Activated CD4-positive, alpha-beta T cell treated with anti-CD3 and anti-CD28 coated beads, Interleukin-2, amount 50 U/mL, for 16 hours (primary cell): ENCODE results near the gene ENDOU.

Experiments used
- DNase-seq: peaks from one replicate; pipeline ENCODE4 v3.0.0-alpha.2; 2020

Gene ENDOU

DNA sequence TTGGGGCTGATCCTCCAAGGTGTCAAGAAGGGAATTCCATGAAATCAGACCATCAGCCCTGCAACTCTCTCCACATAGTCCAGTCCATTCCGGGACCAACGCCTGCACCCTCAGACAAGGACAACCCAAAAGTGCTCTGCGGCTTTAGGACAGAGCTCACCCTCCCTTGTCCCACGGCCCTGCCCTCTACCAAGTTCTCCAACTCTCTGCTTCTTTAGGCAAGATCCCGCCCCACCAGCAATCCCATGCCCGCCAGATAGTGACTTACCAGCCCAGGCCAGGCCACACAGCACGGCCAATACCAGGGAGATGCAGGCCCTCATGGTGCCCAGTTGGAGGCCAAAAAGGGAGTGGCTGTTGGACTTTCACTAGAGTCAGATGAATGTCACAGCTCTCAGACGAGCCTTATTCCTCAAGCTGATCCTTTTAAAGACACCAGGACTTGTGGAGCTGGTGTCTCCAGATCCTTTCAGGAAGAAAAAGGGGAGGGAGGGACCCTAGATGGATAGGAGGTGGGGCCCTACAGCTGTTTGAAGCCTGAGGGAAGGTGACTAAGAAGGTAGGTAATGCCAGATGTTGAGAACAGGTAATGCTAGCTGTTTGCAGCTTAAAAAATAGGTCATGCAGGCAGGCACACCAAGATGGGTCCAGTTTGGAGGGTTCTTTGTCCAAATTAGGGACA, at the start of gene ENDOU:
TSS of gene ENDOU (minus strand) at position 400 of the 682 bp plus-strand sequence. CDS start at position 323, 77 bp downstream.
- no peak for DNase-seq

DNA sequence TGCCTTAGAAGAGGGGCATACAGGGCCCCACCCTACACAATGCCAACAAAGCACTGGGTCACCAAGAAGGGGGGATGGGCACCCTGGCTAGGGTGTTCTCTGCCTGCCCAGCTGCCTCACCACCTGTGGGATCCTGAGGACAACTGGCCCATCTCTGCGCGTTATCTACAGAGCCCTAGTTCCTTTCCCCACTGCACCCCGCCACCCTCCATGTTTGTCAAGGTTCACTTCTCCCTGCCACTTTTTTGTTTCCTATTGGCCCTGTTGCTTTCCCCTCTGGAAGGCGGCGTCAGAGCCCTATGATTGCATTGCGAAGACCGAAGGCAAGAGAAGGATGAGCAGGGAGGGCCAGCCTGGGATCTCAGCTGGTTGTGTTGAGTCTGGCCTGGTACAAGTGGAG, 49.4 kb upstream of the ENDOU start:
- DNase-seq: no peak

DNA sequence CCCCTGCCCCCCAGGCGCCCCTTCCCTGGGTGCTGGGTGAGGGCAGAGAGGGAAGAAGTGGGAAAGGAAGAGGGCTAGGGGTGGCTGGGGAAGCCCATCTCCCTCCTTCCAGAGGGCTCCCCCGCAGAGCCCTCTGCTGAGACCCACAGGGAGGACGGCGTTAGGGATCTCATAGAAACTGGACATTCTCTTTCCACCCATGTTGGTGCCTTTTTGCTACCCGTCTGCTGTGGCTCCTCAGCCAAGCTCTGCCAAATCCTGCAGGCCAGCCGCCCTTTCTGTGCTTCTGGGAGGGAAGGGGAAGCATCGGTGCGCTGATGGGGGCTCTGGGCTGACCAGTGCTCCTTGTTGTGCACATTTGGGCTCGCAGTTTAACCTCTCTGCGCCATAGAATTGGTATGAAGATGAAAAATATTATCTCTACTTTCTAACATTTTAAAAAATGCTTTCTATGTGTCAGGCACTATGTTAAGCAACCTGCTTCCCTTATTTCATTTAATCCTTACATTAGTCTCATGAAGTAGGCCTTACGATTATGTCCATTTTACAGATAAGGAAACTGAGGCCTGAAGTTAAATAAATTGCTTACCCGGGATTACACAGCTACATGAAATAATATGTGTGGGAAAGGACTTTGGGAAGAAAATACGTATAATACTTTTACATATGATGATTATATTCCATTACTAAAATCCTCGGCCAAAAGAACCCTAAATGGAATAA, 48.7 kb upstream of the ENDOU start:
- DNase-seq: no peak

GRCh38 chr12:47773062-47773857, 48.0 kb upstream of the ENDOU start, which contains the start of gene SLC48A1:
TSS of gene SLC48A1 (plus strand) at chr12:47773238. CDS start at chr12:47773305, 67 bp downstream.
- peak; percentile 70 for DNase-seq

DNA sequence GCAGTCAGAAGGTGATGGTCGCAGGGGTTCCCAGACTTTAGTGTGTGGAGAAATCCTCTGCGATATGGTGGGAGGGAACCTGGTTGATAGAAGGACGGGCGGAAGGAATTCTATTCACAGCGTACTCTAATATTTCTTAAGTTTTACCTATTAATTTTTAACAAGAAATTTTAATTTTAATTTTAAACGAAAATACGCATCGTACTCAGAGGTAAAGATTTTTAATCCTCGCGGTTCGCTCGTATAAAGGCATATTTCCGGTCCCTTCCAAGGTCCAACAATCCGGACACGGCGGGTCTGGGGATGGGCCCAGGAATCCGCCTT, 47.4 kb upstream of the ENDOU start:
- DNase-seq: no peak

DNA sequence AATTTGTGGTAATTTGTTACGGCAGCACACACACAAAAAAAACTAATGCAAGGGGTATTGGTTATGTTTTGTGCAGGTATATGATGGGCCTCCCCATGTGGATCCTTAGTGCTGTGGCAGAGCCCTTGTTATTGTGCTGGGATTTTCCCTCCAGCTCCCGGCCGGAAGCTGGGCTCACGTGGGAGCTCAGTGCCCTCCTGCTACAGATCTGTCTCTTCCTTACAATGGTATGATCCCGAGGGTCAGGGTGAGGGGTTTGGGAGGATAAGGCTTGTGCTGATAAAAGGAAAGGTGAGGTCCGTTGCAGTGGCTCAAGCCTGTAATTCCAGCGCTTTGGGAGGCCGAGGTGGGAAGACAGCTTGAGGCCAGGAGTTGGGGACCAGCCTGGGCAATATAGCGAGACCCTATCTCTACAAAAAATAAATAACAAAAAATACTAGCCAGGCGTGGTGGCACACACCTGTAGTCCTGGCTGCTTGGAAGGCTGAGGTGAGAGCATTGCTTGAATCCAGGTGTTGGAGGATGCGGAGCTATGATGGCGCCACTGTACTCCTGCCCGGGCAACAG, 46.9 kb upstream of the ENDOU start:
- no peak for DNase-seq

DNA sequence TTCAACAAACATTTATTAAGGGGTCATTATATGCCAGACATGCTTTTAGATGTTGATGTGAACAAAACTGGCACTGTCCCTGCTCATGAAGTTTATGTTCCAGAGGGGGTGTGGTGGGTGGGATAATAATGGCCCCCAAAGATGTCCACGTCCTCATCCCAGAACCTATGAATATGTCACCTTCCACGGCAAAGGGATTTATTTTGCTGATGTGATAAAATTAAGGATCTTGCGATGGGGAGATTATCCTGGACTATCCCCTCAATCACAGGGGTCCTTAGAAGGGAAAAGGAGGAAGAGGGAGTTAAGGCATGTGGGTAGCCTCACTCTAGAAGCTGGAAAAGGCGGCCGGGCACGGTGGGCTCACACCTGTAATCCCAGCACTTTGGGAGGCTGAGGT, 46.0 kb upstream of the ENDOU start:
- DNase-seq: no peak

GRCh38 chr12:47770086-47770726, 44.9 kb upstream of the ENDOU start:
- no peak for DNase-seq

DNA sequence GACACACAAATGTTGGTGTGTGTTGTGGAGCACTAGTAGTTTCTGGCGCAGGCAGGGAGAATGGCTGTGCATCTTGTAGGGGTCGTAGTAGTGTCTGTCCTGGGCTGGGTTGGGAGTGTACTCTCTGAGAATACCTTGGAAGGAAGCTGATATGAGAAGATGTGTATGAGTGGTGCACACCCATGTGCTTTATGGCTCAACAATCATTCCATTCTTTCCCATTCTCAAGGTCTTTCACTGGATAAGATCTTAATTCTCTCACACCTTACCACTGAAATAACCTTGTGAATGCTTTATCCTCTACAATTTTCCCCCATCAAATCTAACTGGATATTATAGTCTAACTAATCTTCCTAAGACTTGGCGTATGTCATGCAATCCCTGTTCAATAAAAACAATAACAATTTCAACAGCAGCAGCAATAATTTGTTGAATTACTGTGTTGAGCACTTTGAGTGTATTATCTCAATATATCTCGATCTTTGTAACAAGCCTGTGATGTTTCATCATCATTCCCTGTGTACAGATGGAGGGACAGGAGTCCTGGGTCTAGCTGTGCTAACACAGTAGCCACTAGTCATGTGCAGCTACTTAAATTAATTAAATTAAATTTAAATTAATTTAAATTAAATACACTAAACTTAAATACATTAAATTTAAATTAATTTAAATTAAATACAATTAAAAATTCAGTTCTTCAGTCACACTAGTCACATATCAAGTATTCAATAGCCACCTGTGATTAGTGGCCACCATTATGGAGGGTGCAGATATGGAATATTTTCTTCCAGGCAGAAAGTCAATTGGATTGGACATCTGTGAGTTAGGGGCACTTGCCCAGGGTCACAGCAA, 44.2 kb upstream of the ENDOU start:
- no peak for DNase-seq

DNA sequence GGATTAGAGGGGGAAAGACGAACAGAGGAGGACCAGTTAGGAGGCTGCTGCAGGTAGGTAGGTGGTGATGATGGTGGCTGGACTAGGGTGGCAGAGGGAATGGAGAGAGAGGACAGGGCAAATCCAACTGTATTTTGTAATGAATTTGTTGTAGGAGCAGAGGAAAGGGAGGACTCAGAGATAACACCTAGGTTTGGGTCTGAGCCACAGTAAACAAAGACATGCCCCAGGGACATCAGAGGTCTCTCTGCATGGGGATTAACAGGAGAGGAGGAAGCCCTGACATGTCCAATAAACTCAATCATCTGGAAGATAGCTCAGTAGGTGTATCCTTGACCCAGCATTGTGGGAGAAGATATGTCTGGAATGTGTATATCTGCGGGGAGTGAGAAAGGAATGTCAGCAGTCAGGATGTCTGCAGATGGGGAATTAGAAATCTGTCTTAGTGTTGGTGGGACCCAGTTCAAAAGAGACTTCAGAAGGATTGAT, 43.1 kb upstream of the ENDOU start:
- DNase-seq: no peak

DNA sequence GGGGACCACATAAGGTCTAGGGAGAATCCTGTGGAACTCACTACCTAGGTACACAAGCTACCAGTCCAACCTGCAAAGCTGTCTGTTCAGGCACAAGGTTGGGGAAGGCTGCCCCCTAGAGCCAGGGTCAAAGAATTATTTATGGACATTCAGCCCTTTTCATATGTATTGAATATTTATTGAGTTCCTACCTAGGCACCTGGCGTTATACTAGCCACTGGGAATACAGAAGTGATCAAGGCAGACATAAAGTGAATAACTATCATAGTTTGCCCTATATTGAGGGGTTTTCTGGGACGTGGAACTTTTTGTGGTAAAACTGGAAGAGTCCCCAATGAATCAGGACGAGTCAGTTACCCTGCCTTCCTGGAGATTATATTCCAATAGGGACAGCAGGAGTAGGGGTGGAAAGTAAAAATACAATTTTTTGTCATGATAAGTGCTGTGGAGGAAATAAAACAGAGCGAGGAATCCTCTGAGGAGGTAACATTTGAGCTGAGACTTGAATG, 42.0 kb upstream of the ENDOU start:
- peak; percentile 74 for DNase-seq

DNA sequence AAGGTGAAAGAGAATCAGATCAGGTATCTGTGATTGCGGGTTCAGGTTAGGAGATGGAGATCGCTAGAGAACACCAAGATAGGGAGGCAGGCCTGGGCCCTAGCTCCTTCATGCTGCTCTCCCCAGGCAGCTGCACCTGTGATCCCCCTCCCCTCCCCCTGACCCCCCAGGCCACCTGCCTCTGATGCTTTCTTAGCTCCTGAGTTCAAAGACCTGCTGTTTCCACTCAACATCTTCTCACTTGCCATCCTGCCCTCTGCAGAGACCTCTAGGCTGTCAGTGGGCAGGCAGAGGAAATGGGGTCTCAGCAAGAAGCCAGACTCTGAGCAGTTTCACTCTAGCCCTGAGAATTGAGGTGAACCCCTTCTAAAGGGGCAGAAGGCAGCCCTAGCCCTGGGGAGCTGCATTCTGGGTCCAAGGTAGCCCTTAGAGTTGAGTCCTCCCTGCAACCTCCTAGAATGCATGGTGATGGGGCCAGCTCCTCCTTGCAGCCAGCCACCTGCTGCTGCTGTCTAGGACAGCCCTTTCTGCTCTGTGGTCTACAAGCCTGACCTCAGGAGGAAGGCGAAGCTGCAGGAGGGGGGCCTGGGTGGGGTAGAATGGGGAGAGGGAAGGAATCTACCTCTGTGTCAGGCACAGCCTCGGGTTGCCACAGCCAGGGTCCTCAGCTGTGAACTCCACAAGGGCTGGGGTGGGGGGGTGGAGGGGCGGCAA, 41.4 kb upstream of the ENDOU start:
- DNase-seq: no peak

DNA sequence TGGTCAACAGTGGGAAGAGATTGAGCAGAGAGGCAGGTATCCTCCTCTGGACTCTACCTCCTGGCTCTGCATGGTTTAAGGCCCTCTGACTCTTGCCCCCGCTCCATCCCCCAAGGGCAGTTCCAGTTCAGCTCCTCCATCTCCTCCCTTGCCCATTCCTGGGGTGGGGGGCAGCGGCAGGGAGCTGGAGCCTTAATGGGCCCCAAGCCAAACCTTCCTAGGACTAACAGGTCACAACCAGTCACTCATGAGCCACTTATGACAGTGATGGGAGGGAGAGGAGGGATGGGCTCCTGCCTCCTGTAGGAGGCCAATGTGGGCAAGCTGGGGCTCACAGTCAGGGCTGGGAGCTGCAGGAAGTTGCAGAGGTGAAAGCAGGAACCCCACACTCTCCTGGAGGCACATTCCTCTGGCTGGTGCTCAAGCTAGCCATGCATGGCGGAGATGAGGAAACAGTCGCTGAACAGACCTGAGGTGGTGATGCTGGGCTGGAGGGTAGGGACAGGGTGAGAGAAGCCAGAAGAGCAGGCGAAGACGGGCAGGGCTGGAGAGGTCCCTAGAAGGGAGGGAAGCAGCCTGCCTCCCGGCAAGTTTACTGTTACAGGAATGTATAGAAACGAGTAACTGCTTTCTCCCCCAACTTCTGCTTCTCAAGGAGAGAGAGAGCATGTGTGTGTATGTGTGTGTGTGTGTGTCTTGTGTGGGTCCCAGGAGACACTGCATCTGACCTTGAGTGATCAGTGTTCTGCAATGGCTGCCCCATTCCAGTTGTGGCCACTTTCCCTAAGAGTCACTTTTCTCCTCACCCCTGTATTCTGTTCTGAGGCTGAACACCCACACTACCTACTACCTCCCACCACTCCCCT, 38.4 kb upstream of the ENDOU start:
- DNase-seq: no peak

DNA sequence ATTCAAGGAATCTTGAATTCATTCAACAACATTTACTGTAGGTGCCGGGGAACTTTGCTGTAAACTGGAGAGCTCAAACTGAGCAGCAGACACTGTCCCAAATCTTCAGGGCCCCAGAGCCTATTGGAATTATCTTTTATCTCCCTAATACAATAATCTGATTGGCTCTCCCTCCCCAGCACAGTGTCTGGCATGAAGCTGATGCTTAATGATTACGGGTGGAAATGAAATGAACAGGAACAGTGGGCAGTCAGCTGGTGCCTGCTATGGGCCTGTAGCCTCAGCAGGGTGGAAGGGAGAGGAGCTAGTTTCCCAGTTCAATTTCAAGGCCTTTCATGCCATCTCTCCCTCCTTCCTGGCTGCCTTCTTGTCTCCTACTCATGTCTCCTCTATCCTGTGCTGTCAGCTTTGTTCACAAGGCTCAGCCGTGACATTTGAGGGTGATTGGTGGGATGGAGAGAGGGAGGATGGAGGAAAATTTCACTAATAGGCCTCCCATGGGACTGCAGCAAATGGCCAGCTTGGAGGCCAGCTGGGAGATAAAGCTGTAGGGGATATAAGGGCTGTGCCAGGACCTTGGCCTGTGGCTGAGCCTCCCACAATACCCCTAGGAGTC, 37.7 kb upstream of the ENDOU start:
- no peak for DNase-seq

- peak; percentile 72 for DNase-seq
These were observed 33.8 kb upstream of the ENDOU start, which contains the start of gene RAPGEF3 for GRCh38 chr12:47758834-47759690. TSS of gene RAPGEF3 (minus strand) at chr12:47758880. CDS start at chr12:47758556, 324 bp downstream.

GRCh38 chr12:47758584-47758833, 33.2 kb upstream of the ENDOU start:
- no peak for DNase-seq

DNA sequence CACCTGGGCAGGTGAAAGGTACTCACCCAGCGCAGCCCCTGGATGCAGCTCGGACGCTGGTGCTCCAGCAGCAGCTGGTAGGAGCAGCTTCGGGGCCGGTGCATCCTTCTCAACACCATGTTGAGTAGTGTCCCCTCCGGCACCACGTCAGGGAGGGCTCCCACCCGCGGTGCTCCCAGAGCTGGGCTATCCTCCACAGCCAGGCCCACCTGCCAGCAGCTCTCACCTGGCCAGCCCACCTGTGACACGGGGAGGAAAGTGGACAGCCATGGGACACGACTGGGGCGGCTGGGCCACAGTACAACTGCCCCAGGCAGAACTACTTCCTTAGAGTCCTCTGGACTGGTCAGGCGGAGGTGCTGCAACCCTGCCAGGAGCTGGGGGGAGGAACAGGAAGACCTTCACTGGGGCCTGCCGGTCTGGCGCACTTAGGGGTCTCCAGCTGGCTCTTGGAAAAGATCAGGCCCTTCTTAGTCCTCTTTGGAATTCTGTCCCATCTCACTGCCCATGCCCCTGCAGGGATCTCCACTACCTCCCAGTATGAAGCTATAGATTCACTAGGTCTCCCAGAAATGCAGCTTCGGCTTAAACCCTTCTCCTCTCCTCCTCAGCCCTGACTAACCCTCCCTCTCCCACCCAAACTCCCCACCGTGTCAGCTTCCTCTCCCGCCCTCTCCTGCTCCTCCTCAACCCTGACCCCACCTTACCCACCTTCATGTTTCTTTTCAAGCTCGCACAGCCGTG, 32.7 kb upstream of the ENDOU start:
- DNase-seq: no peak

GRCh38 chr12:47757364-47757839, 32.1 kb upstream of the ENDOU start:
- DNase-seq: no peak
